HG02973 (cell line): Measurements from ENCODE around the gene ABHD2.
"Not testable (repeated sequence)": the region's sequence is repeated elsewhere in the genome, so short reads cannot be mapped to it uniquely, and the experiment has no call there.

Source experiments
- ATAC-seq: cut with Tn5 transposase; IDR thresholded peaks from one replicate; pipeline ENCODE4 v1.9.1; 2021; ENCODE audit warnings: moderate library complexity; ENCODE audit not compliant: unreplicated experiment

Gene ABHD2

DNA sequence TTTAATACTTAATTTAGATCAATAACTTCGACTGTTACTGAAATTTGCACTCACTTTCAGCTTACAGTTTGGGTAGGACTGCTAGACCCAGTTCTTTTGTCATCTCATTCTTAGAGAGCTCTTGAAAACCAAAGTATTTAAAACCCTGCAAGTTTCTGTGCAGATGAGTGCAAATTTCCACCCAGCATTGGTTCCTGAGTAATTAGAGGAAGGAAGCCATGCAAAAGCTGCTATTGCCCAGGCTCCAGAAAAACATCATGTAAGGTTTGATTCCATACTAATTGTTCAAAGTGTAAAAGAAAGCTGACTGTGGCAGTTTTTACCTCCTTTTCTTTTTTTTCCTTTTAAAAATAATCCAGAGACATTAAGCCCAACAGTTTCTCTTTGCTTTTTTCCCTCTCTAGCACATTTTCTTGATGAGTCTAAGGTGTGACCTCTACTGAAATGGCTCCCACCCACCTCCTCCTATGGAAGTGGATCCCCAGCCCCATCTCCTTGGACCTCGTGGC is 30.3 kb downstream of the ABHD2 start:
- no peak for ATAC-seq

- no peak for ATAC-seq
Observed at GRCh38 chr15:89119489-89120478, 31.5 kb downstream of the ABHD2 start.

DNA sequence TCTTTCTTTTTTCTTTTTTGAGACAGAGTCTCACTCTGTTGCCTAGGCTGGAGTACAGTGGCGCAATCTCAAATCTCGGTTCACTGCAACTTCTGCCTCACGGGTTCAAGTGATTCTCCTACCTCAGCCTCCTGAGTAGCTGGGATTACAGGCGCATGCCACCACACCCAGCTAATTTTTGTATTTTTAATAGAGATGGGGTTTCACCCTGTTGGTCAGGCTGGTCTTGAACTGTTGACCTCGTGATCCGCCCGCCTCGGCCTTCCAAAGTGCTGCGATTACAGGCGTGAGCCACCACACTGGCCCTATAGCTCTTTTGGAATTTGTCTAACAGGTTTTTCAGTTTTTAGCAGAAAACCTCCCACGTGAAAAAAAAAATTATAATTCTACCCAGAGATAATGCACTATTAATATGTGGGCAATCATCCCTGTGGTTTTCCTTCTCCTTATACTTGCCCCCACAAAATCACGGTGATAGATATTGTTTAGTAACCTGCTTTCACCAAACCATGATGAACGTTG is 32.3 kb downstream of the ABHD2 start:
- not testable (repeated sequence) for ATAC-seq

DNA sequence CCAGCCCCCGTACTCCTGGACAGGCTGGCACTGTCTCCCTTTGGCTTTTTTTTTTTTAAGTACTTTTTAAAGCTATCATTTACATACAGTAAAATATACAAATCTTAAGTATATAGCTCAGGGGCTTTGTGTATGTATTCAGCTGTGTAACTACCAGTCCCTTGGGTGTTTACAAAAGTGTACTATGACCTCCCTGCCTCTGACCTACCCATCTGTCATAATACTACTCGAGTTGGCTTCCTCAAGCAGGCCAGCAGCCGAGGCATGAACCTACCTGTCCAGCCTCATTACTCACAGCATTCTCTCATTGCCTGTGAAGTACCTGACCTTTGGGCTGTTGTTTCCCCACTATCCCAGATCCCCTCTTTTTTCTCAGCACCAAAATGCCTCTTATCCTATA is 33.2 kb downstream of the ABHD2 start:
- no peak for ATAC-seq

DNA sequence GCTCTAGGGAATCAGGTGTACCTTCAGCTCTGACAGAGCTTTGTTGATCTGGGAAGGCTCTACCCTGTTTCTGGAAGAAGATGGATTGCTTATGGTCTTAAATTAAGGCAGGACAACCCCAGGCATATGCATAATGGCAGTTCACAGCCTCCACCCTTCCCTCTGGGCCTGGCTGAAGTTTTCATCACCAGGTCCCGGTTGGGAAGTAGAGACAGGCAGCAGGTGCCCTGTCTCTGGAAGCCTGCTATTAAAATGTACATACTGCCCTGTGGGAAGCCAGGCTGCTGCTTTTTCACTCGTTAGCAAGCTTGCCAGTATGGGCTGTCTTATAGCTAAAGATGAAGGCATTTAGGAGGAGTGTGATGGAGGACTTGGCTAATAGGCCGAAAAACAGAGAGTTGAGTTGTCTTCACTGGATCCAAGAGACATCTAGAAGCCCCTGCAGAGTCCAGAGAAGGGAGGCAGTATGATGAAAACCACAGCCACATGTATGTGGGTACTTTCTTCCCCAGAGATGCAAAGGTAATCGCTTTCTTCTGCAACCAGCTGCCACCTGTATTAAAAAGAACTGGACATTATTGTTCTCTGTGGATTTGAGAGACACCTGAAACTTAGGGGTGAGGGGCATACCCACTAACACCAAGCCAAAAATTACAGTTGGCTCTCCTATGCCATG is 34.4 kb downstream of the ABHD2 start:
- ATAC-seq: no peak

DNA sequence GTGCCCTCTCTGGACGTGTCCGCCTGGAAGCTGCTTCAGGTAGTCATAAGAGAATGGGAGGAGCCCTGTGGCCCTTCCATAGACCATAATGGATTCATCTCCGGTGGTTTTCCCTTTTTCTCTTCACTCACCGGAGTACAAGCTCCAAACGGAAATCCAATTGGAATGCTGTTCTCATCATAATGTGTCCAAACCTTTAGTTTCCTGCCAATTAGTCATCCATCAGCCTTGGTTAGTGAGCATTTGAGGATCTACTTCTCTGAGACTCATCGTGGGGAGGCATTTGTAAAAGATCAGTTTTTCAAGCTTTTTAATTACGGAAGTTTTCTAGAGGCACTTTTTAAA is 34.9 kb downstream of the ABHD2 start:
- no peak for ATAC-seq

DNA sequence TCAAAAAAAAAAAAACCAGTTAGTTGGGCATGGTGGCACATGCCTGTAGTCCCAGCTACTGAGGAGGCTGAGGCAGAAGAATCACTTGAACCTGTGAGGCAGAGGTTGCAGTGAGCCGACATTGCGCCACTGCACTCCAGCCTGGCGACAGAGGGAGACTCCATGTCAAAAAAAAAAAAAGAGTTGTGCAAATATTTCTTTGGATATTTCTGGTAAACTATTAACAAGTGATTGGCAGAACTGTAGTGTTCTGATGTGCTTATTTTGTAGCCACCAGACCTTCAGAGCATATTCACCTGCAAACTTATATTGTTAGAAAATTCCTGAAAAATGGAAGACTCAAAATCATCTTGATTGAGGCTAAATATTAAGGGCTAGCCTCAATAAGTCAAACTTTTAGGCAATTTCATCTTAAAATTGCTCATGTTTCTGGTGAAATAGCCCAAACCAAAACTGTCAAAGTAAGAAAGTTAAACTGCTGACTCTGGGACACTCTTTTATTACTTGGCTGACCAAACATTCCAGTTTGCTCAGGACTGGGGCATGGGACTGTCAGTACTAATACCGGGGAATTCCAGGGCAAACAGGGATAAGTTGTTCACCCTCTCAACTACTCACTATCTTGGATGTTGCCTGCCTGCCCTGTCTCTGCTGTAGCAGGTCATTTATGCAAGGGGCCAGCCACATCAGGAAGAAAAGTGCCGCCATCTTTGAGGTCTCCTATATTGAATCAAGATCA is 37.0 kb downstream of the ABHD2 start:
- ATAC-seq: no peak

DNA sequence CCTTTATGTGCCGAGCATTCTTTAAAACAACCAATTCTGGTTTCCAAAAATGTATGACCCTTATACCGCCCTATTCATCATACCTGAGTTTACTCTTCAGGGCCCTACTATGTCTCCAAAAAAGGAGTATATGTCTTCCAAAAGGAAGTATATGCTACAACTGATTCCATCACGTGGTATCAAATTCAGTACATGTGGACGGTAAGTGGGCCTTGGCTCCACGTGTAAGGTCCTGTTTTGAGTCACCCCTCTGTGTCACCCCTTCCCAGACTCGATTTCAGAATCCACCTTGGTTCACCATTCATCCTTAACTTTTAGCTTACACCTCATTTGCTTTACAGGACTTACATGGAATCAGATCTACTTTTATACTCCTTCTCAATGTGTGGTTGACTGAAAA is 37.8 kb downstream of the ABHD2 start:
- ATAC-seq: no peak

- no peak for ATAC-seq
Observed at GRCh38 chr15:89127054-89127702, 38.9 kb downstream of the ABHD2 start.

- ATAC-seq: no peak
Observed at GRCh38 chr15:89128320-89129122, 40.3 kb downstream of the ABHD2 start.

- no peak for ATAC-seq
Observed at GRCh38 chr15:89129123-89129815, 41.0 kb downstream of the ABHD2 start.

DNA sequence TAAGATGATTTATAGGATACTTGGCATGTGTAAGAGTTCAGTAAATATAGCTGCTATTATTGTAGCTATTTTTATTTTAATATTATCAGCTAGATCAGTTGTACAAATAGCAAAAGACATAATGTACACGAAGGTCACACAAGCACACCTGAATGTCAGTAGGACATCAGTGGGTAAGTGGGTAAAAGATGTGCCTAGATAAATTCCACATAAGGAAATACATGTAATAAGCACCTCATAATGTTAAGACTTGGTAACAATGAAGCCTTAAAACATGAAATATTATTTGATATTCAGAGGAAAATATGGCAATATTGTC is 41.5 kb downstream of the ABHD2 start:
- ATAC-seq: no peak

GRCh38 chr15:89130201-89130600 is 41.9 kb downstream of the ABHD2 start:
- peak; percentile 52 for ATAC-seq

- no peak for ATAC-seq
Observed at GRCh38 chr15:89131731-89132130, 43.5 kb downstream of the ABHD2 start.

DNA sequence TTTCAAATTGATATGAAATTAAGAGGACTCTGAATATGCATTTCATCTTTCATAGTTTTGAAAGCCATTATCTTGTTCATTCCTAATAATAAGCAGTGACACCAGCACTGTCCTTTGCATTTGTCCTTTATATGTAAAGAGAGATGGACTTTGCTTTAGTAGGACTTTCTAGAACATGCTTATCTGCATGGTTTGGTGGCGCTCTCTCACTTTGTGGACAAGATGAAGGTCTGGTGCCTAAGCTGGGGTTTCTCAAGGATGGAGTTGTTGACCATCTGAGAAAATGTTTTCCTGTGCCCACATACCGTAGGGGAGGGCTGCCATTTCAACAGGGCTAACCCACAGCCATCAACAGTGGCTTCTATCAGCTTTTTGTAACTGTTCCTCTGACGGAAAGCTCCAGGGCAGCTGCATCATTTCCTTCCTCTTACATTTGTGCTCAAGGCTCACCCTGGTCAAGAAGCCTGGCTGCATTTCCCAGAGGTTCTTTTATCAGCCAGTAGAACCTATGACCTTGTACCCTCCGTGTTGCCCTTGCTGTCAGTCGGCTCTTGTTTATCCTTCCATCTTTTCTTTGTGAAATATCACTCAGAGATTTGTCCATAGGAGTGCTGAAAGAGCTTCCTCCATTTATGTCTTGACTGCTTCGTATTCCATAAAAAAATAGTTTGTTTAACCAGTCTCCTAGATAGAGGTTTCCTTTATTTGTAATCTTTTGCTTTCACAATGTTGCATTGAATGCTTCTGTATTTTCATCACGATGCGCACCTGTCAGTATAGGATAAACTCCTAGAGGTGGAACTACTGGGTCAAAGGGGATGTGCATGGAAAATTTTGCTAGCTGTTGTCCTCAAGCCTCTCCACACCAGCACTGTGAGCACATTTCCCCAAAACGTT is 44.6 kb downstream of the ABHD2 start:
- no peak for ATAC-seq

- ATAC-seq: not testable (repeated sequence)
Observed at GRCh38 chr15:89135387-89136077, 47.3 kb downstream of the ABHD2 start.

DNA sequence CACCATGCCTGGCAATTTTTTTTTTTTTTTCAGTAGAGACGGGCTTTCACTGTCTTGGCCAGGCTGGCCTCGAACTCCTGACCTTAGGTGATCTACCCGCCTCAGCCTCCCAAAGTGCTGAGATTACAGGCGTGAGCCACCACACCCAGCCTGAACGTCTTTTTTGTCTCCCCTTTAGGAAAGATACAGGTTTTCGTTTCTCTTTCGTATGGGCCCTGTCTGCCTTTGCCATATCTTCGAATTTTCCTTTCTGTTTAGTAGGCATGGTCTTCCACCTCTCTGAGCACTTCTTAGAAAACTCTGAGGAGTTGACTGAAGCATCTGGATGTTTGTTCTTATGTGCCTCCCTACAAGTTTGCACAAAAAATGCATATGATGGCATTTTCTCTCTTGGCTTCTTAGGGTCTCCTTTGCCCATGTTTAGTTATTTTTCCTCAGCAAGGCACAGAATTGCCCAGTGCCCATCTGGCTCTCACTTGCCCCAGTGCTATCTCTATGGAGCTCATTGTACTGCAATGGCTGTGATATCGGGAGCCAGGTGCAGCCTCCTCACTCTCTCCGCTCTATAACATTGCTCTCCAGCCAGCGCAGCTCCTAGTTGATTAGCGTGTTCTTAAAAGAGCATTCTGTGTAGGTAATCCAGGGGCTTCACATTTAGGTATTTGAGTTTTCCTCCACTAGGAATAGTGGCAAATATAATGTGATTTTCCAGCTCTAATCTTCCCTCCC is 48.0 kb downstream of the ABHD2 start:
- ATAC-seq: no peak
